ENCODE measurements around the gene MACROD1. TPM values are rescaled to one million over a fixed set of nuclear protein-coding genes. Genes with fewer than 3 reads are reported as not detected.

MACROD1 gene
- total and polyA plus RNA-seq, 2 donors (not counting 3 experiments of a cell fraction or from before 2014, with no cell fraction given): 11.0 to 16.2 TPM

GRCh38 chr11:63996512-63996911 lies 169.4 kb downstream of the MACROD1 start:
- no peaks in the 10 kb centered on the region for H4K20me1 ChIP-seq (replicated peaks; ENCODE audit: control insufficient read depth, extremely low read depth, insufficient read depth, low read length)
- no peak overlapping the region for H3K9ac ChIP-seq (replicated peaks; ENCODE audit: extremely low read depth, insufficient read depth, low read length)
- no peaks in the 10 kb centered on the region for H3K9me1 ChIP-seq (replicated peaks; ENCODE audit: control insufficient read depth, extremely low read depth, insufficient read depth, low read length)
- ChIA-PET CTCF (no interaction called here), POLR2A (no interaction called here)
- H2AFZ ChIP-seq (ENCODE audit: low read depth, low read length): no peak overlapping the region
- BruUV-seq (replicated peaks): no TSS peak
- H3K9me3 ChIP-seq (replicated peaks; ENCODE audit: control insufficient read depth, insufficient read depth, low read length): no peaks in the 10 kb centered on the region
- TF ChIP-seq FOS (IDR thresholded peaks at IDR 0.05; ENCODE audit: borderline replicate concordance, insufficient read depth, low read length): no peak
- TF ChIP-seq, protein P1, sequence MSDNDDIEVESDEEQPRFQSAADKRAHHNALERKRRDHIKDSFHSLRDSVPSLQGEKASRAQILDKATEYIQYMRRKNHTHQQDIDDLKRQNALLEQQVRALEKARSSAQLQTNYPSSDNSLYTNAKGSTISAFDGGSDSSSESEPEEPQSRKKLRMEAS (IDR thresholded peaks at IDR 0.05; ENCODE audit: insufficient read depth, insufficient read length): no peak
- no peak for TF ChIP-seq POLR2A (IDR thresholded peaks at IDR 0.05; ENCODE audit: low read depth, low read length)
- TF ChIP-seq CTCF (IDR thresholded peaks at IDR 0.05; ENCODE audit: extremely low read depth in 1 of 2, insufficient read depth in 1 of 2, low read depth in 1 of 2, low read length in 2 of 2): no peak
- no peak for TF ChIP-seq POLR2AphosphoS5 (IDR thresholded peaks at IDR 0.05; ENCODE audit: insufficient read depth, low read depth, low read length)
- no peak for TF ChIP-seq MYC (IDR thresholded peaks at IDR 0.05; ENCODE audit: low read depth, low read length)
- no peak for TF ChIP-seq EZH2 (IDR thresholded peaks at IDR 0.05; ENCODE audit: borderline replicate concordance, low read depth, low read length, severe bottlenecking)
- TF ChIP-seq GATA2 (IDR thresholded peaks at IDR 0.05; ENCODE audit: insufficient read depth, insufficient read length, low read depth, low read length): no peak
- TF ChIP-seq JUN (IDR thresholded peaks at IDR 0.05; ENCODE audit: borderline replicate concordance, insufficient read depth, insufficient read length, low read depth): no peak
- no peak overlapping the region for H3K4me2 ChIP-seq (ENCODE audit: insufficient read depth, low read length)
- dilution Hi-C loops (cut with MboI; ENCODE audit: extremely low pct_ligation_motif_present, low sequenced_read_pairs) (no loop called here), intact Hi-C loops (cut with micrococcal nuclease) (no loop called here)
- H3K27ac ChIP-seq (ENCODE audit: insufficient read depth, low read depth, low read length): no peak overlapping the region
- peaks cover 15% of the 10 kb centered on the region for H3K4me1 ChIP-seq (ENCODE audit: control insufficient read depth, extremely low read depth, insufficient read depth, low read length)
- FAIRE-seq (no peak), DNase-seq (ENCODE audit: low read depth, low spot score) (no peak)
- peaks cover 0 to 28% of the 10 kb centered on the region in 2 experiments for H3K36me3 ChIP-seq (ENCODE audit: control insufficient read depth in 2 of 2, extremely low read depth in 1 of 2, insufficient read depth in 2 of 2, low read length in 2 of 2)
- no peaks in the 10 kb centered on the region for H3K79me2 ChIP-seq (ENCODE audit: control insufficient read depth, insufficient read depth, low read length)
- no peak overlapping the region for H3K4me3 ChIP-seq (replicated peaks in 1 of 3; ENCODE audit: insufficient read depth in 1 of 3, low read depth in 1 of 3, low read length in 3 of 3)
- H3K27me3 ChIP-seq (ENCODE audit: control insufficient read depth in 2 of 2, insufficient read depth in 2 of 2, low read length in 2 of 2): no peaks in the 10 kb centered on the region

All from endothelial cell of umbilical vein (primary cell).